IPS-20b (cell line): Measurements from ENCODE around the gene INTS2.

Experiments
- H3K27ac ChIP-seq: one replicate; pipeline ENCODE4 v1.5.1; 2013; ENCODE audit warnings: low read length
- H3K27me3 ChIP-seq: 2 replicates; pipeline ENCODE4 v1.6.1; 2013; ENCODE audit warnings: mild to moderate bottlenecking, low read length, inconsistent platforms; ENCODE audit not compliant: insufficient read depth
- H3K36me3 ChIP-seq: 2 replicates; pipeline ENCODE4 v1.6.1; 2013; ENCODE audit warnings: low read depth, mild to moderate bottlenecking, inconsistent platforms, low read length, moderate library complexity; ENCODE audit not compliant: insufficient read depth
- H3K4me1 ChIP-seq: 2 replicates; pipeline ENCODE4 v1.6.1; 2013; ENCODE audit warnings: mild to moderate bottlenecking, control low read depth, inconsistent platforms, low read length, moderate library complexity; ENCODE audit not compliant: insufficient read depth
- H3K4me3 ChIP-seq: 2 replicates; pipeline ENCODE4 v1.5.1; 2013; ENCODE audit warnings: mild to moderate bottlenecking, low read length, inconsistent platforms
- H3K9ac ChIP-seq: 2 replicates; pipeline ENCODE4 v1.6.1; 2013; ENCODE audit warnings: low read depth, mild to moderate bottlenecking, inconsistent platforms, low read length, moderate library complexity
- H3K9me3 ChIP-seq: 2 replicates; pipeline ENCODE4 v1.6.1; 2013; ENCODE audit warnings: mild to moderate bottlenecking, low read depth, low read length, inconsistent platforms; ENCODE audit not compliant: insufficient read depth

The INTS2 gene

GRCh38 chr17:61815863-61816503, 111.8 kb downstream of the INTS2 start:
- Histone ChIP-seq H3K27ac (no peak overlapping the region), H3K9me3 (no peaks in the 10 kb centered on the region), H3K4me3 (no peak overlapping the region), H3K9ac (no peak overlapping the region), H3K4me1 (no peaks in the 10 kb centered on the region), H3K27me3 (no peaks in the 10 kb centered on the region), H3K36me3 (peaks cover 11% of the 10 kb centered on the region; the same call in 1 of the 2 replicates)
